Ishikawa (cell line): ENCODE data around the gene TRIM62.

Experiments used
- CEBPB ChIP-seq: IDR thresholded peaks from 2 replicates; pipeline ENCODE4 v1.6.1; 2012
- CREB1 ChIP-seq: IDR thresholded peaks from 2 replicates; pipeline ENCODE4 v1.6.1; 2012; ENCODE audit warnings: low read depth
- EGR1 ChIP-seq: IDR thresholded peaks from 2 replicates; pipeline ENCODE4 v1.6.1; 2012
- EP300 ChIP-seq: IDR thresholded peaks from 2 replicates; pipeline ENCODE4 v1.6.1; 2012; ENCODE audit warnings: borderline replicate concordance
- FOXM1 ChIP-seq: IDR thresholded peaks from 2 replicates; pipeline ENCODE4 v1.6.1; 2012; ENCODE audit warnings: low read depth, borderline replicate concordance
- NFIC ChIP-seq: IDR thresholded peaks from 2 replicates; pipeline ENCODE4 v1.6.1; 2012
- RAD21 ChIP-seq: IDR thresholded peaks from 2 replicates; pipeline ENCODE4 v1.6.1; 2012; ENCODE audit warnings: low read depth
- REST ChIP-seq: IDR thresholded peaks from 2 replicates; pipeline ENCODE4 v1.6.1; 2012; ENCODE audit warnings: low read depth, mild to moderate bottlenecking
- TAF1 ChIP-seq: IDR thresholded peaks from 2 replicates; pipeline ENCODE4 v1.6.1; 2012; ENCODE audit warnings: low read depth, mild to moderate bottlenecking
- TCF12 ChIP-seq: IDR thresholded peaks from 2 replicates; pipeline ENCODE4 v1.6.1; 2012; ENCODE audit warnings: low read depth
- TEAD4 ChIP-seq: IDR thresholded peaks from 2 replicates; pipeline ENCODE4 v1.6.1; 2012
- YY1 ChIP-seq: IDR thresholded peaks from 2 replicates; pipeline ENCODE4 v1.6.1; 2012; ENCODE audit warnings: low read depth
- ZBTB7A ChIP-seq: IDR thresholded peaks from 2 replicates; pipeline ENCODE4 v1.6.1; 2012; ENCODE audit warnings: low read depth
- TF ChIP-seq, protein P1 (sequence below): IDR thresholded peaks from 2 replicates; pipeline ENCODE4 v1.6.1; 2012
- TF ChIP-seq, protein P2 (sequence below): IDR thresholded peaks from 2 replicates; pipeline ENCODE4 v1.6.1; 2012

Gene TRIM62

DNA sequence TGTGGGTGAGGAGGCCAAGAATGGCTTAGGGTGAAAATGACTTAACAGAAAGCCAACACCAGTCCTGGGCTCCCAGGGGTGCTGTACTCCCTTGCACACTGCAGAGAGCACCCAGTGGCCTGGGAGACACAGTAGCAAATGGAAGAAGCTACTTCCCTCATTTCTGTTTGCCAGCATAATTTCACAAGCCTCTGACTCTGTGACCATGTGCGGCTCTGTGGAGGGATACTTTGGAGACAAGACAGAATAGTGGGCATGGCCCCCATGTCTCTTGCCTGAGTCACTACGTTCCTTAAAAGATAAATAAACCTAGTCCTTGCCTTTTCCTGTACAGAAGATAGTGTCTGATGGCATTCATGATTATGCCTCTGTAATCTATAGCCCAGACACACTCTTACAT is 38.1 kb downstream of the TRIM62 start:
- TF ChIP-seq, protein P1, sequence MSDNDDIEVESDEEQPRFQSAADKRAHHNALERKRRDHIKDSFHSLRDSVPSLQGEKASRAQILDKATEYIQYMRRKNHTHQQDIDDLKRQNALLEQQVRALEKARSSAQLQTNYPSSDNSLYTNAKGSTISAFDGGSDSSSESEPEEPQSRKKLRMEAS, result no peak
- TF ChIP-seq TEAD4 (no peak), ZBTB7A (no peak), YY1 (no peak), RAD21 (no peak), NFIC (no peak), TCF12 (no peak), CEBPB (no peak), EP300 (no peak), CREB1 (no peak), REST (no peak), EGR1 (no peak), TAF1 (no peak)
- TF ChIP-seq, protein P2, sequence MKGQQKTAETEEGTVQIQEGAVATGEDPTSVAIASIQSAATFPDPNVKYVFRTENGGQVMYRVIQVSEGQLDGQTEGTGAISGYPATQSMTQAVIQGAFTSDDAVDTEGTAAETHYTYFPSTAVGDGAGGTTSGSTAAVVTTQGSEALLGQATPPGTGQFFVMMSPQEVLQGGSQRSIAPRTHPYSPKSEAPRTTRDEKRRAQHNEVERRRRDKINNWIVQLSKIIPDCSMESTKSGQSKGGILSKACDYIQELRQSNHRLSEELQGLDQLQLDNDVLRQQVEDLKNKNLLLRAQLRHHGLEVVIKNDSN, result no peak

DNA sequence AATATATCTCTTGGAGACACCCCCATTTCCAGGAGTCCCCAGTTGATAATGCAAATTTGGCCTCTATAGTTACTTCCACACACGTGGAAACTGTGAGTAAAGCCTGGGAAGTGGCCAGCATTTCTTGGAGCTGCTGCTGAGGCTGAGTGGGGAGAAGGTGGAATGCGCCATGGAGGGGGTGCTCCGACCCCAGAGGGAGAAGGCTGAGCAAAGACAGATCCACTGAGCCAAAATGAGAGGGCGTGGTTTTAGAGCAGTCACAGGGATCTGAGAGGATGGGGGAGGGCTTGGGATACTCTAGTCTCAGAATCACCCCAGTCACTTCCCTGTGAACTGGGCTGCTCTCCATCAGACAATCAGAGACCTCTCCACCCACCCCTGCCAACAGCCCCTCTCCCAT is 38.7 kb downstream of the TRIM62 start:
- no peak for TF ChIP-seq ZBTB7A
- no peak for TF ChIP-seq CREB1
- TF ChIP-seq YY1, result no peak
- TF ChIP-seq, protein P1, result no peak
- no peak for TF ChIP-seq TCF12
- TF ChIP-seq CEBPB, result no peak
- no peak for TF ChIP-seq RAD21
- no peak for TF ChIP-seq REST

GRCh38 chr1:33142483-33143064 is 39.3 kb downstream of the TRIM62 start:
- TF ChIP-seq RAD21, result no peak
- TF ChIP-seq, protein P2, result no peak
- TF ChIP-seq CEBPB, result no peak
- TF ChIP-seq FOXM1, result no peak
- TF ChIP-seq EGR1, result no peak
- TF ChIP-seq, protein P1, result no peak
- no peak for TF ChIP-seq ZBTB7A
- TF ChIP-seq CREB1, result no peak
- TF ChIP-seq NFIC, result no peak
- no peak for TF ChIP-seq TCF12
- no peak for TF ChIP-seq TAF1
- TF ChIP-seq TEAD4, result no peak
- TF ChIP-seq REST, result no peak
- TF ChIP-seq EP300, result no peak
- no peak for TF ChIP-seq YY1

GRCh38 chr1:33141781-33142180 is 40.1 kb downstream of the TRIM62 start:
- TF ChIP-seq NFIC (no peak), RAD21 (no peak), REST (no peak), CREB1 (no peak), TCF12 (no peak), FOXM1 (no peak), ZBTB7A (no peak), TAF1 (no peak), CEBPB (no peak), TEAD4 (no peak), EP300 (no peak), YY1 (no peak)
- TF ChIP-seq, protein P1, result no peak
